GM19239 (cell line): Measurements from ENCODE around the gene ENPP6.
"Not testable (repeated sequence)": the region's sequence is repeated elsewhere in the genome, so short reads cannot be mapped to it uniquely, and the experiment has no call there.

Experiments
- DNase-seq: peaks from one replicate; pipeline ENCODE4 v3.0.0; 2011; ENCODE audit warnings: low spot score; ENCODE audit not compliant: insufficient read length
- FAIRE-seq: peaks from 2 replicates; lab custom pipeline; 2011; peaks lifted over from hg19 to GRCh38; lab: Jason Lieb, UNC

ENPP6 gene

GRCh38 chr4:184154199-184154598 is 63.5 kb downstream of the ENPP6 start:
- FAIRE-seq: no peak
- no peak for DNase-seq

GRCh38 chr4:184153781-184154180 is 63.9 kb downstream of the ENPP6 start:
- FAIRE-seq: no peak

GRCh38 chr4:184151988-184152485 is 65.6 kb downstream of the ENPP6 start:
- no peak for FAIRE-seq
- no peak for DNase-seq

More at GRCh38 chr4:184153781-184154180, 63.9 kb downstream of the ENPP6 start:
- no peak for DNase-seq

- no peak for FAIRE-seq
- no peak for DNase-seq
Observed at GRCh38 chr4:184150102-184150839, 67.4 kb downstream of the ENPP6 start.

- FAIRE-seq: no peak
- DNase-seq: no peak
Observed at GRCh38 chr4:184148738-184149637, 68.7 kb downstream of the ENPP6 start.

GRCh38 chr4:184147858-184148737 is 69.6 kb downstream of the ENPP6 start:
- DNase-seq (no peak), FAIRE-seq (no peak)

- FAIRE-seq (no peak), DNase-seq (no peak)
Observed at GRCh38 chr4:184146951-184147350, 70.7 kb downstream of the ENPP6 start.

GRCh38 chr4:184145596-184145995 is 72.1 kb downstream of the ENPP6 start:
- FAIRE-seq (no peak), DNase-seq (no peak)

GRCh38 chr4:184143770-184144564 is 73.7 kb downstream of the ENPP6 start:
- no peak for DNase-seq
- FAIRE-seq: no peak

- DNase-seq: no peak
Observed at GRCh38 chr4:184142121-184143000, 75.3 kb downstream of the ENPP6 start.

GRCh38 chr4:184140901-184141300 is 76.8 kb downstream of the ENPP6 start:
- not testable (repeated sequence) for DNase-seq

More at GRCh38 chr4:184142121-184143000, 75.3 kb downstream of the ENPP6 start:
- FAIRE-seq: no peak

GRCh38 chr4:184136525-184136924 is 81.1 kb downstream of the ENPP6 start:
- no peak for FAIRE-seq

More at GRCh38 chr4:184140901-184141300, 76.8 kb downstream of the ENPP6 start:
- not testable (repeated sequence) for FAIRE-seq

GRCh38 chr4:184126800-184127199 is 90.9 kb downstream of the ENPP6 start:
- DNase-seq: no peak
- no peak for FAIRE-seq

More at GRCh38 chr4:184136525-184136924, 81.1 kb downstream of the ENPP6 start:
- no peak for DNase-seq

- FAIRE-seq (no peak), DNase-seq (no peak)
Observed at GRCh38 chr4:184122631-184123408, 94.9 kb downstream of the ENPP6 start.

- DNase-seq: no peak
- FAIRE-seq: no peak
Observed at GRCh38 chr4:184120549-184121127, 97.0 kb downstream of the ENPP6 start.

GRCh38 chr4:184117662-184118199 is 99.9 kb downstream of the ENPP6 start:
- DNase-seq (no peak), FAIRE-seq (no peak)

GRCh38 chr4:184115399-184115798 is 102.3 kb downstream of the ENPP6 start:
- FAIRE-seq: no peak
- DNase-seq: no peak
